ENCODE measurements around the gene TTYH3. TPM values are rescaled to one million over a fixed set of nuclear protein-coding genes. Genes with fewer than 3 reads are reported as not detected.

The TTYH3 gene
- total and polyA plus RNA-seq, 8 donors, result 82.9 to 153 (median 111) TPM

- TF ChIP-seq CTCF (IDR thresholded peaks at IDR 0.05), result no peak
- Histone ChIP-seq H3K4me1 (peaks cover 4 to 19% of the 10 kb centered on the region in 2 donors), H3K9me3 (no peaks in the 10 kb centered on the region), H3K27ac (no peak overlapping the region), H3K27me3 (peaks cover 0 to 36% of the 10 kb centered on the region in 2 donors), H3K4me3 (no peak overlapping the region), H3K36me3 (peaks cover 0 to 24% of the 10 kb centered on the region in 2 donors)
- ATAC-seq (no peak), DNase-seq (no peak)
- intact Hi-C loops (cut with DNase I), result no loop called here
Observed at GRCh38 chr7:2665359-2665791, 33.6 kb downstream of the TTYH3 start.

GRCh38 chr7:2666155-2666554 is 34.4 kb downstream of the TTYH3 start:
- H3K27me3 ChIP-seq, result peaks cover 0 to 43% of the 10 kb centered on the region in 2 donors
- intact Hi-C loops (cut with DNase I), result no loop called here
- TF ChIP-seq CTCF (IDR thresholded peaks at IDR 0.05), result no peak
- DNase-seq, result no peak
- H3K9me3 ChIP-seq, result no peaks in the 10 kb centered on the region
- no peak overlapping the region for H3K27ac ChIP-seq
- ATAC-seq, result no peak
- peaks cover 0 to 17% of the 10 kb centered on the region in 2 donors for H3K36me3 ChIP-seq
- peaks cover 4 to 24% of the 10 kb centered on the region in 2 donors for H3K4me1 ChIP-seq
- no peak overlapping the region for H3K4me3 ChIP-seq

GRCh38 chr7:2666588-2667250 is 34.9 kb downstream of the TTYH3 start:
- no peak for TF ChIP-seq CTCF (IDR thresholded peaks at IDR 0.05)
- no peak overlapping the region for H3K4me3 ChIP-seq
- H3K36me3 ChIP-seq, result peaks cover 0 to 11% of the 10 kb centered on the region in 2 donors
- peaks cover 0 to 45% of the 10 kb centered on the region in 2 donors for H3K27me3 ChIP-seq
- peaks cover 4 to 26% of the 10 kb centered on the region in 2 donors for H3K4me1 ChIP-seq
- intact Hi-C loops (cut with DNase I), result no loop called here
- no peak for ATAC-seq
- H3K27ac ChIP-seq, result no peak overlapping the region
- no peaks in the 10 kb centered on the region for H3K9me3 ChIP-seq
- no peak for DNase-seq

GRCh38 chr7:2667843-2668242 is 36.1 kb downstream of the TTYH3 start:
- intact Hi-C loops (cut with DNase I), result no loop called here
- Histone ChIP-seq H3K27ac (no peak overlapping the region), H3K9me3 (no peaks in the 10 kb centered on the region), H3K36me3 (no peaks in the 10 kb centered on the region), H3K4me1 (peaks cover 0 to 17% of the 10 kb centered on the region in 2 donors), H3K27me3 (peaks cover 0 to 45% of the 10 kb centered on the region in 2 donors), H3K4me3 (no peak overlapping the region)
- no peak for TF ChIP-seq CTCF (IDR thresholded peaks at IDR 0.05)
- ATAC-seq (no peak), DNase-seq (no peak)

- DNase-seq, result no peak
- TF ChIP-seq CTCF (IDR thresholded peaks at IDR 0.05), result no peak
- intact Hi-C loops (cut with DNase I), result no loop called here
- Histone ChIP-seq H3K36me3 (no peaks in the 10 kb centered on the region), H3K9me3 (no peaks in the 10 kb centered on the region), H3K4me3 (no peak overlapping the region), H3K27me3 (peaks cover 0 to 45% of the 10 kb centered on the region in 2 donors), H3K27ac (no peak overlapping the region), H3K4me1 (peaks cover 0 to 12% of the 10 kb centered on the region in 2 donors)
- ATAC-seq, result no peak
Observed at GRCh38 chr7:2668401-2668800, 36.6 kb downstream of the TTYH3 start.

Data from left lung (tissue), 10 donors.